NCI-H748 treated with DMSO at 0.1 percent for 48 hours (cell line): ENCODE results near the gene PDPK1.

Experiments used
- DNase-seq: peaks from one replicate; lab custom pipeline; 2025; lab: John Stamatoyannopoulos, UW

PDPK1 gene

DNA sequence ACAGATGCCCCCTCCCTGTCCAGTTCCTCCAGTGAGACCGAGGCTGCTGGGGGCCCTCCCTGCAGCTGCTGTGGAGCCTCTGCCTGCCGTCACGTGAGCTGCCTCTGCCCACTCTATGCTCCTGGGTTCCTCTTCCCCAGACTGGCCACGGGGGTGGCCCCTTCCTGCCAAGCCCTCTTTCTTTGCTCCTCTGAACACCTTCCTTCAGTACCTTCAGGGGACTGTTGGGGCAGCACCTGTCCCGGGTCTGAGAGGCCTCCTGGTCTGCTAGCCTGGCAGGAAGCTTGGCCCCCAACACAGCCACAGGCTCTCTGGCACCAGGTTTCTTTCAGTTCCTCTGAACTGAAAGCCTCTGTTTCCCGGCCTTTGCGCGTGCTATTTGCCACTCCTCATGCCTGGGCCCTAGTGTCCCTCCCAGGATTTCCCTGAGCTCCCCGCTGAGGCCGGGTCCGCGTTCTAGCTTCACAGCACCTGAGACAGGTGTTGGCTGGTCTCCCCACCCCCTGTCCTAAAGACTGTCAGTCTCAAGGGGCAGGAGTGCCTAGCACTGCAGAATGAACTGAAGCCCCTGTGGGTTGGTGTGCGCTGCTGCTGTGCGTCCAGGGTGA, 30.7 kb upstream of the PDPK1 start:
- DNase-seq = no peak

GRCh38 chr16:2507665-2508064, 30.2 kb upstream of the PDPK1 start:
- DNase-seq = no peak

DNA sequence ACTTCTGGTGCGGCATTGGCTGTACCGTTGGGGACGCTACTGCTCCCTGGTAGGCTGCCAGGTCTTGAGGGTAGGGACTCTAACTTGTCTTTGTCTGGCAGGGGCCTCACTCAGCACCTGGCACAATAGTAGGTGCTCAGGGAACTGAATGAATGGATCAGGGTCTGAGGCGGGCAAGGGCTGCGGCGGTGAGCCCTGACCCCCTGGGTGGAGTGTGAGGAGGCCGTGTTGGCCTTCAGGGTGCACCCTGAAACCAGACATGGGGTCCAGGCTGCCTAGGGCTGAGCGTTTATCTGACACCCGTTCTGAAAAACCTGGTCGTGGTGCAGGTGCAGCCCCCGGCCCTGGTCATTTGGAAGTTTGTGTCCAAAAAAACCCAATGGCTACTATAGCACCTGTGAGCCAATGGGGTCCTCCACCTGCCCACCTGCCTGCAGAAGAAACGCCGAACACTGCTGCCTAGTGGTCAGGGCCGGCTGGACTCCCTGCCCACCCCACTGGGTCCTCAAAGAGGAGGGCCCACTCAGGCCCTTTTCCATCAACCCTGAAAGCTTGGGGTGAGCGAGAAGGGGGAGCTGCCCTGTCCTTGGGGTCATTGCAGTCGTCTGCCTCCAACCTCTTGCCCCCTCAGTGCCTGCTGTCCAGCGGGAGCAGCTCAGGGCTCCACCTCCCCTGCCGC, 29.0 kb upstream of the PDPK1 start:
- DNase-seq = no peak

GRCh38 chr16:2511128-2511800, 26.6 kb upstream of the PDPK1 start:
- no peak for DNase-seq

DNA sequence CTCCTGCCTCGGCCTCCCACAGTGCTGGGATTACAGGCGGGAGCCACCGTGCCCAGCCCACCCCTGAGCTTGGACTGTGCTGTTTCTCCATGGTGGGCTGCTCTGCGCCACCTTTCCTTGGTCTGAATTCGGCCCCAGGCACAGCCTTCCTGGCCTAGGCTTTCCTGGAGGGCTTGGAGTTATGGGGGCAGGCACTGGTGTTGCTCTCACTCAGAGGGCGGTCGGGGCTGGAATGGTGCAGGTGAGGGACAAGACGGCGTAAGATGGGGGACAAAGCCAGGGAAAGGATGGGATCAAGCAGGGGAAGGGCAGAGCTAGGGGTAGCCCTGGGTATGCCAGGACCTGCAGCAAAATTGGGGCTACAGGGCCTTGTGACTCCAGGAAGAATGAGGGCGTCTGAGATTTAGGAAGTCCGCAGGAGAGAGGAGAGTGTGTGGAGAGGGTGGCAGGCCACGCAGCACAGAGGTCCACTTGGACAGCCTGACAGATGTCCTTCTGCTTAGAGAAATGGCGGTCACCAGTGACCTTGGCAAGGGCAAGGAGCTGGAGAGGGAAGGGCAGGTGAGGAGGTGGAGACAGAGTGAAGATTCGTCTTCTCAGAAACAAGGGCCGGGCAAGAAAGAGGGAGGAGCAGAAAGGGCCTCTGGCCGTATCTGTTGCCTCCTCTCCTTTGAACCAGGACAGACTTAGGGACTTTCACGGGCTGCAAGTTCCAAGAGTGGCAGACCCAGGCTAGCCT, 25.7 kb upstream of the PDPK1 start:
- no peak for DNase-seq

- no peak for DNase-seq
Observed at GRCh38 chr16:2512735-2513404, 25.0 kb upstream of the PDPK1 start.

GRCh38 chr16:2513405-2514332, 24.2 kb upstream of the PDPK1 start, which contains the start of gene ATP6V0C:
Gene ATP6V0C (plus strand): TSS chr16:2513952. CDS start chr16:2514104, 152 bp downstream.
- DNase-seq = peak; percentile 62

GRCh38 chr16:2514333-2515179, 23.3 kb upstream of the PDPK1 start:
- DNase-seq = no peak

DNA sequence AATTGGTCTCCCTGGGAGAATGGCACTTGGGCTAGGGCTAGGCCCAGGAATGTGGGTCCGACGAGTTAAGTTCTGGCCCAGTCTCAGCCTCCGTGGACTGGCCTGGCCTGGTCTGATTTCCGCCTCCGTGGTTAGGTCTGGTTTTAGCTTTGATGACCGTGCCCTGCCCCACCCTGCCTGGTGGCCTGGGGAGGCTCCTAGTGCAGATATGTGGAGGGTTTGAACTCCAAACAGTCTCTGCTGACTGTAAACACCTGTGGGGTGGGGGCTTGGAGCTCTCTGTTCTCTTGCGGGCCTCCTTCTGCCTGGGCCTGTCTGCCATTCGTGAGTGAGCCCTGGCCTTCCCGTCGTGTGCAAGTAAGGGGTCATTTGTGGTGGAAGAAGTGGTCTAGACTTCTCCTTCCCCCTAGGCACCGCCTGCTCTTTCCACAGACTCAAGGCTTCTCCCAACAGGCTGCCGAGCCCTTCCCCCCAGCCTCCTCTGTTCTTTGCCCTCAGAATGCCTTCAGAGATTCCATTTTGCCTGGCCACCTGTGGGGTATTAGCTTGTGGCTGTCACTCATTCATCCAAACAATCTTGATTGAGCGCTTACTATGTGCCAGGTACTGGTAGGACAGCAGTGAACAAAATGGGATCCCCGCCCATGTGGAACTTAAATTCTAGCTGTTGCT, 22.5 kb upstream of the PDPK1 start:
- no peak for DNase-seq

GRCh38 chr16:2516391-2517240, 21.2 kb upstream of the PDPK1 start:
- no peak for DNase-seq

- DNase-seq = no peak
Observed at GRCh38 chr16:2517954-2518605, 19.7 kb upstream of the PDPK1 start.

DNA sequence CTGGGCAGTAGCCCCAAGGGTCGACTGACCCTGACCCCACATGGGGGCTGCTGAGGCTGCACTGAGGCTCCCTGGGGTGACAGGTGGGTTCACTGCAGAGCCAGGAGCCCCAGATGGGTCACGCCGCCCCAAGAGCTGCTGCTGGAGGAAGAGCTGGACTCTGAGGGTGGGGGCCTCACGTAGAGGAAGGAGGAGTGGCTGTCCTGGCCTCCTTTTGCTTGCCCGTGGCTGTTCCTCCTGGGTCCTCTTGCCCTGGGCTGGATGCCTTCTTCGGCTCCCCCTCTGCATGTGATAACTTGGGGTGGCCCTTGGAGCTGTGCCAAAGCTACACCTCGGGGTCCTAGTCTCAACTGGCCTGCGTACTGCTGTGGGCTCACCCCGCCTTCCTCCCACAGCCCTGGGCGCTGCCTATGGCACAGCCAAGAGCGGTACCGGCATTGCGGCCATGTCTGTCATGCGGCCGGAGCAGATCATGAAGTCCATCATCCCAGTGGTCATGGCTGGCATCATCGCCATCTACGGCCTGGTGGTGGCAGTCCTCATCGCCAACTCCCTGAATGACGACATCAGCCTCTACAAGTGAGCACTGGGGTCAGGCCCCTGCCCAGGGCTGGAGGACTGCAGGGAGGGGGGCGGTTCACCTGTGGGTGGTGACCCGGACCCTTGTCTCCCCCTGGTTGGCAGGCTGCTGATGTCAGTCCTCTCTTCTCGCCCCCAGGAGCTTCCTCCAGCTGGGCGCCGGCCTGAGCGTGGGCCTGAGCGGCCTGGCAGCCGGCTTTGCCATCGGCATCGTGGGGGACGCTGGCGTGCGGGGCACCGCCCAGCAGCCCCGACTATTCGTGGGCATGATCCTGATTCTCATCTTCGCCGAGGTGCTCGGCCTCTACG, 18.8 kb upstream of the PDPK1 start:
- DNase-seq = no peak

GRCh38 chr16:2519711-2520080, 18.1 kb upstream of the PDPK1 start:
- DNase-seq = no peak

- no peak for DNase-seq
Observed at GRCh38 chr16:2520097-2520783, 17.6 kb upstream of the PDPK1 start, which contains the start of gene AMDHD2. Gene AMDHD2 (plus strand): TSS chr16:2520371. CDS start chr16:2520459, 88 bp downstream.

- DNase-seq = no peak
Observed at GRCh38 chr16:2520784-2521531, 16.9 kb upstream of the PDPK1 start.
